HS-27A (cell line): ENCODE results near the gene PCDHGB5.

Experiments
- DNase-seq: peaks from one replicate; pipeline ENCODE4 v3.0.0-alpha.2; 2012; ENCODE audit warnings: low read depth, missing footprints

The PCDHGB5 gene

DNA sequence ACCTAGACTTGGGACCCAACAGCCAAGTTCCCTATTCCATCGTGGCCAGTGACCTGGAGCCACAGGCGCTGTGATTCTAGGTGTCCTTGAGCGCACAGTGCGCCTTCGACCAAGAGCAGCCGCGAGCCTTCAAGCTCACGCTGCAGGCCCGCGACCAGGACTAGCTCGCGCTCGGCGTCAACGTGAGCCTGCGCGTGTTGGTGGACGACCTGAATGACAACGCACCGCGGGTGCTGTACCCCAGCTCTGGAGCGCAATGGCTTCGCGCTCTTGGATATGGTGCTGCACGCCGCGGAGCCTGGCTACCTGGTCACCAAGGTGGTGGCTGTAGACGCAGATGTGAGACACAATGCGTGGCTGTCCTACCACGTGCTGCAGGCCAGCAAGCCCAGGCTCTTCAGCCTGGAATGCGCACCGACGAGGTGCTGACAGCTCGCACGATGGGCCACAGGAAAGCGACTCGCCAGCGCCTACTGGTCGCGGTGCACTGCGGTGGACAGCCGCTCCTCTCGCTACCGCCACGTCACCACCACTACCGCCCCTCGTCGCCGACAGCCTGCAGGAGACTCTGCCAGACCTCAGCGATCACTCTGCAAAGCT lies 43.9 kb downstream of the PCDHGB5 start:
- DNase-seq: no peak
